Stomach (tissue), 4 donors: ENCODE data around the gene MAPKAPK3.

Experiments used
- POLR2A ChIP-seq, 4 donors: fragments of 450-650 bp; IDR thresholded peaks; one replicate each; pipeline ENCODE4 v1.6.1; 2016; ENCODE audit warnings: antibody characterized with exemption in 4 of 4, control low read depth in 2 of 4, mild to moderate bottlenecking in 1 of 4, moderate library complexity in 1 of 4
- TF ChIP-seq, protein P1 (sequence below), 7 experiments: fragments of 450-650 bp in 4 of 7; fragments of 200-600 bp in 3 of 7; sonication (generic) in 3 of 7; IDR thresholded peaks; one replicate each; pipeline ENCODE4 v1.5.1; 2016 to 2019; ENCODE audit warnings: antibody characterized with exemption in 7 of 7, control low read depth in 2 of 7, mild to moderate bottlenecking in 1 of 7

DNA sequence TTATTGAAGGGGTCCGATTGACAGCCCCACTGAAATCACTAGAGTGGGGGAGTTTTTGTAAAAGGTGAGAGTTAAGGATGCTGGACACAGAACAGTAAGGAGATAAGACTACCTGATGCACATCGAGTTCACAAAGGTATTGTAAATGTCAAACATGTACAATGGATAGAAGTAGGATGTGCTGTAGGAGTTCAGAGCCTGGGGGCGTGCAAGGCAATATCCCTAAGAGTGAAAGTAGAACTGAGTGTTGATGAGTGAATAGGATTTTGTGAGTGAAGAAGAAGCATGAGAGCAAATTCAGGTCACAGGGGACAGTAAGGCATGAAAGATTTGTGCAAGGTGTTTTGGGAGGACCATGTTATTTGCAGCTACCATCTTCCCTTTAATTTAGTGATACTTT, 79.3 kb downstream of the MAPKAPK3 start:
- TF ChIP-seq, protein P1, sequence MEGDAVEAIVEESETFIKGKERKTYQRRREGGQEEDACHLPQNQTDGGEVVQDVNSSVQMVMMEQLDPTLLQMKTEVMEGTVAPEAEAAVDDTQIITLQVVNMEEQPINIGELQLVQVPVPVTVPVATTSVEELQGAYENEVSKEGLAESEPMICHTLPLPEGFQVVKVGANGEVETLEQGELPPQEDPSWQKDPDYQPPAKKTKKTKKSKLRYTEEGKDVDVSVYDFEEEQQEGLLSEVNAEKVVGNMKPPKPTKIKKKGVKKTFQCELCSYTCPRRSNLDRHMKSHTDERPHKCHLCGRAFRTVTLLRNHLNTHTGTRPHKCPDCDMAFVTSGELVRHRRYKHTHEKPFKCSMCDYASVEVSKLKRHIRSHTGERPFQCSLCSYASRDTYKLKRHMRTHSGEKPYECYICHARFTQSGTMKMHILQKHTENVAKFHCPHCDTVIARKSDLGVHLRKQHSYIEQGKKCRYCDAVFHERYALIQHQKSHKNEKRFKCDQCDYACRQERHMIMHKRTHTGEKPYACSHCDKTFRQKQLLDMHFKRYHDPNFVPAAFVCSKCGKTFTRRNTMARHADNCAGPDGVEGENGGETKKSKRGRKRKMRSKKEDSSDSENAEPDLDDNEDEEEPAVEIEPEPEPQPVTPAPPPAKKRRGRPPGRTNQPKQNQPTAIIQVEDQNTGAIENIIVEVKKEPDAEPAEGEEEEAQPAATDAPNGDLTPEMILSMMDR (IDR thresholded peaks at IDR 0.05), result no peak
- no peak for TF ChIP-seq POLR2A (IDR thresholded peaks at IDR 0.05)
